Measurements from ENCODE around the gene MED26. TPM values are rescaled to one million over a fixed set of nuclear protein-coding genes. Genes with fewer than 3 reads are reported as not detected.

The MED26 gene
- total RNA-seq, 1 donor from 2014 or later, result 13.3 TPM

- Mint-ChIP-seq H3K9me3 (no peaks in the 10 kb centered on the region), H3K27me3 (ENCODE audit: low read depth) (no peaks in the 10 kb centered on the region), H3K4me1 (no peaks in the 10 kb centered on the region), H3K27ac (no peak overlapping the region), H3K4me3 (no peak overlapping the region), H3K36me3 (peaks cover 40% of the 10 kb centered on the region)
- no peak for TF ChIP-seq CTCF (IDR thresholded peaks at IDR 0.05; ENCODE audit: unreplicated experiment)
- DNase-seq (ENCODE audit: low spot score in 2 of 2, unreplicated experiment in 2 of 2), result no peak
These were observed 13.7 kb upstream of the MED26 start for GRCh38 chr19:16641695-16642094.

- Mint-ChIP-seq H3K4me1 (no peaks in the 10 kb centered on the region), H3K36me3 (peaks cover 39% of the 10 kb centered on the region), H3K9me3 (no peaks in the 10 kb centered on the region), H3K4me3 (no peak overlapping the region), H3K27ac (no peak overlapping the region), H3K27me3 (ENCODE audit: low read depth) (no peaks in the 10 kb centered on the region)
- TF ChIP-seq CTCF (IDR thresholded peaks at IDR 0.05; ENCODE audit: unreplicated experiment), result no peak
- DNase-seq (ENCODE audit: low spot score in 2 of 2, unreplicated experiment in 2 of 2), result no peak
These were observed 12.9 kb upstream of the MED26 start for GRCh38 chr19:16640951-16641350.

- TF ChIP-seq CTCF (IDR thresholded peaks at IDR 0.05; ENCODE audit: unreplicated experiment), result no peak
- no peak overlapping the region for H3K27ac Mint-ChIP-seq
- no peaks in the 10 kb centered on the region for H3K9me3 Mint-ChIP-seq
- H3K4me1 Mint-ChIP-seq, result no peaks in the 10 kb centered on the region
- H3K36me3 Mint-ChIP-seq, result peaks cover 33% of the 10 kb centered on the region
- no peaks in the 10 kb centered on the region for H3K27me3 Mint-ChIP-seq (ENCODE audit: low read depth)
- no peak overlapping the region for H3K4me3 Mint-ChIP-seq
- no peak for DNase-seq (ENCODE audit: low spot score in 2 of 2, unreplicated experiment in 2 of 2)
These were observed 10.7 kb upstream of the MED26 start for GRCh38 chr19:16638666-16639065.

GRCh38 chr19:16637535-16637934 is 9.5 kb upstream of the MED26 start:
- H3K4me1 Mint-ChIP-seq, result no peaks in the 10 kb centered on the region
- no peaks in the 10 kb centered on the region for H3K9me3 Mint-ChIP-seq
- H3K36me3 Mint-ChIP-seq, result peaks cover 25% of the 10 kb centered on the region
- no peak for TF ChIP-seq CTCF (IDR thresholded peaks at IDR 0.05; ENCODE audit: unreplicated experiment)
- no peak overlapping the region for H3K4me3 Mint-ChIP-seq
- H3K27ac Mint-ChIP-seq, result no peak overlapping the region
- no peak for DNase-seq (ENCODE audit: low spot score in 2 of 2, unreplicated experiment in 2 of 2)
- no peaks in the 10 kb centered on the region for H3K27me3 Mint-ChIP-seq (ENCODE audit: low read depth)

GRCh38 chr19:16631465-16631864 is 3.5 kb upstream of the MED26 start:
- H3K27me3 Mint-ChIP-seq (ENCODE audit: low read depth), result no peaks in the 10 kb centered on the region
- H3K4me1 Mint-ChIP-seq, result peaks cover 15% of the 10 kb centered on the region
- H3K4me3 Mint-ChIP-seq, result no peak overlapping the region
- H3K27ac Mint-ChIP-seq, result no peak overlapping the region
- no peak for DNase-seq (ENCODE audit: low spot score in 2 of 2, unreplicated experiment in 2 of 2)
- H3K9me3 Mint-ChIP-seq, result no peaks in the 10 kb centered on the region
- TF ChIP-seq CTCF (IDR thresholded peaks at IDR 0.05; ENCODE audit: unreplicated experiment), result no peak
- H3K36me3 Mint-ChIP-seq, result peaks cover 14% of the 10 kb centered on the region

All from mesothelial cell of epicardium (in vitro differentiated cells).